ENCODE measurements around the gene ZSCAN10.

Gene ZSCAN10

GRCh38 chr16:3060339-3061127 lies 38.6 kb downstream of the ZSCAN10 start:
- ChIA-PET CTCF (interaction anchor here (1.1 to 4.4 kb wide), 13 partner anchors 9 to 112 kb away, joined by 3 to 119 read pairs (median 10); partner anchors contain the start of genes ZNF205, ZNF213 and ZSCAN10), POLR2A (no interaction called here)
- DNase-seq (ENCODE audit: extremely low spot score), result no peak
- TF ChIP-seq, protein P1, sequence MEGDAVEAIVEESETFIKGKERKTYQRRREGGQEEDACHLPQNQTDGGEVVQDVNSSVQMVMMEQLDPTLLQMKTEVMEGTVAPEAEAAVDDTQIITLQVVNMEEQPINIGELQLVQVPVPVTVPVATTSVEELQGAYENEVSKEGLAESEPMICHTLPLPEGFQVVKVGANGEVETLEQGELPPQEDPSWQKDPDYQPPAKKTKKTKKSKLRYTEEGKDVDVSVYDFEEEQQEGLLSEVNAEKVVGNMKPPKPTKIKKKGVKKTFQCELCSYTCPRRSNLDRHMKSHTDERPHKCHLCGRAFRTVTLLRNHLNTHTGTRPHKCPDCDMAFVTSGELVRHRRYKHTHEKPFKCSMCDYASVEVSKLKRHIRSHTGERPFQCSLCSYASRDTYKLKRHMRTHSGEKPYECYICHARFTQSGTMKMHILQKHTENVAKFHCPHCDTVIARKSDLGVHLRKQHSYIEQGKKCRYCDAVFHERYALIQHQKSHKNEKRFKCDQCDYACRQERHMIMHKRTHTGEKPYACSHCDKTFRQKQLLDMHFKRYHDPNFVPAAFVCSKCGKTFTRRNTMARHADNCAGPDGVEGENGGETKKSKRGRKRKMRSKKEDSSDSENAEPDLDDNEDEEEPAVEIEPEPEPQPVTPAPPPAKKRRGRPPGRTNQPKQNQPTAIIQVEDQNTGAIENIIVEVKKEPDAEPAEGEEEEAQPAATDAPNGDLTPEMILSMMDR (IDR thresholded peaks at IDR 0.05; ENCODE audit: control extremely low read depth, extremely low read depth, low read depth, missing control alignments), result no peak

DNA sequence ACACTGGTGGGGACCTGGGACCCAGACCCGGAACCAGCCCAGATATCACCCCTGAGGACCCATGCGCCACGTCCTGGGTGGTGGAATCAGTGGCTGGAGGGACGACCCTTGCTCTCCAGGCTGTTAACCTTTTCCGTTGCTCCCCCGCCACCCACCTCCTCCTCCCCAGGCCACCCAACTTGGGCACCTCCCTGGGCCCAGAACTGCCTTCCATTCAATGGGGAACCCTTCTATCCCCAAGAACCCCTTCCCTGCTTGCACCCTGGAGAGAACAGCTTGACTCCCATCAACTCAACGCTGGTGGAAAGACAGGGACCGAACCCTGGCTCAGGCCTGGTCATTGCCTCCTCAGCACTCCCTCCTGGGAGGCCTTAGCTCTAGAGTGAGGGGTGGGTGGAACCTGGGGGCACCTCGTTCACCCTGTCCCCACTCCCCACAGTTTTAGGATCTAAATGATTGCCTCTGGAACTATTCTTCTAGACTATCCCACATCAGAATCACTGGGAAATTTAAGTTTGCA lies 39.3 kb downstream of the ZSCAN10 start:
- CTCF ChIA-PET, result interaction anchor here (0.7 to 4.4 kb wide), 22 partner anchors 9 to 341 kb away, joined by 3 to 119 read pairs (median 6); partner anchors contain the start of genes HCFC1R1, THOC6, ZNF174 and ZNF205
- POLR2A ChIA-PET, result no interaction called here
- TF ChIP-seq, protein P1 (IDR thresholded peaks at IDR 0.05; ENCODE audit: control extremely low read depth, extremely low read depth, low read depth, missing control alignments), result no peak
- no peak for DNase-seq (ENCODE audit: extremely low spot score)

DNA sequence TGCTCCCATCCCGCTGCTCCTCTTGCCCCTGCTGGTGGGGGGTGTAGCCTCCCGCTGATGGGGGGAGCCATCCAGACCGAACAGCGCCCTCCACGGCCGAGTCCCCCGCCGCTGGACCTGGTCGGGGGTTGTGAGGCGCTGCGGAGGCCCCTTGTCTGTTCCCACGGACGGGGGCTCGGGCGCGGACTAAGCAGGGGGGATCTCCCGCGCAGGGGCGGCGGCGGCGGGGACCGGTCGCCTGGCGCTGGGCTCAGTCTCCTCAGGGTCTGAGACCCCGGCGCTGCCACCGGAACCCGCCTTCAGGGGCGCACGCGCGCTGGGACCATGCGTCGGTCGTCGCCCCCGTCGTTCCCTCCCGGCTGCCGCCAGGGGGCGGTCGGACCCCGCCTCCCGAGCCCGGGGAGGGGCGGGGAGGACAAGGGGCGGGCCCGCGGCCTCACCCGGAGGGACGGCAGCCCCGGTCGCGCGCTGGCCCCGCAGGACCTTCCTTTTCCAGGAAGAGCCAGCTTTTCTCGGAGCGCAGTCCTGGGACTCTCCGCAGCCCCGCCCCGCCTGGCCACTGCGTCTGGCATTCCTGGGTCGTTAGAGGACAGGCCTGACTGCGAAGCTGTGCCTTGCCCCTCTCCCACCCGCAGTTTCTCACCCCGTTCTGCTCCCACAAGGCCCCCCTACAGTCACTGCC lies 39.9 kb downstream of the ZSCAN10 start:
- CTCF ChIA-PET, result interaction anchor here (0.7 to 4.4 kb wide), 43 partner anchors 10 to 1195 kb away, joined by 3 to 119 read pairs (median 5); partner anchors contain the start of genes HCFC1R1, THOC6, ZNF174 and ZNF205
- peak; percentile 95 for DNase-seq (ENCODE audit: extremely low spot score)
- POLR2A ChIA-PET, result interaction anchor here (1.0 kb wide), 1 partner anchor 30 kb away, joined by 3 read pairs; no protein-coding TSS in a partner anchor
- TF ChIP-seq, protein P1 (IDR thresholded peaks at IDR 0.05; ENCODE audit: control extremely low read depth, extremely low read depth, low read depth, missing control alignments), result peak; percentile 93

GRCh38 chr16:3058139-3059030 lies 40.7 kb downstream of the ZSCAN10 start:
- CTCF ChIA-PET, result interaction anchor here (0.6 to 4.4 kb wide), 37 partner anchors 10 to 1195 kb away, joined by 3 to 119 read pairs (median 5); partner anchors contain the start of genes HCFC1R1, PAQR4, THOC6 and ZNF174
- POLR2A ChIA-PET, result interaction anchor here (0.5 to 1.0 kb wide), 3 partner anchors 9 to 30 kb away, joined by 3 to 6 read pairs (median 3); no protein-coding TSS in a partner anchor
- DNase-seq (ENCODE audit: extremely low spot score), result peak; percentile 73
- TF ChIP-seq, protein P1 (IDR thresholded peaks at IDR 0.05; ENCODE audit: control extremely low read depth, extremely low read depth, low read depth, missing control alignments), result peak; percentile 59

- CTCF ChIA-PET, result interaction anchor here (1.0 to 4.4 kb wide), 22 partner anchors 9 to 1196 kb away, joined by 3 to 119 read pairs (median 8); partner anchors contain the start of genes ZNF205, ZNF213 and ZSCAN10
- POLR2A ChIA-PET, result interaction anchor here (1.0 kb wide), 1 partner anchor 8 kb away, joined by 3 read pairs; no protein-coding TSS in a partner anchor
- TF ChIP-seq, protein P1 (IDR thresholded peaks at IDR 0.05; ENCODE audit: control extremely low read depth, extremely low read depth, low read depth, missing control alignments), result no peak
- DNase-seq (ENCODE audit: extremely low spot score), result no peak
Measured at GRCh38 chr16:3057181-3058138, 41.6 kb downstream of the ZSCAN10 start.

All from GM10248 (cell line).